CD4-positive, alpha-beta T cell (primary cell): ENCODE data around the gene GALNT12. TPM values are rescaled to one million over a fixed set of nuclear protein-coding genes. Genes with fewer than 3 reads are reported as not detected.

ENCODE experiments used
- ATAC-seq: fragments of 200-7000 bp; cut with Tn5 transposase; one replicate; pipeline ENCODE4 v1.10.0; 2022; ENCODE audit warnings: mild to moderate bottlenecking; ENCODE audit not compliant: poor library complexity
- CTCF ChIA-PET: fragments of 350-600 bp; sonication (Branson Sonifier 250); formaldehyde crosslinking; loops from one replicate; lab custom pipeline; 2021; ENCODE audit warnings: antibody characterized with exemption, inconsistent platforms; lab: Charles Lee
- POLR2A ChIA-PET: fragments of 350-600 bp; sonication (Branson Sonifier 250); formaldehyde crosslinking; loops from one replicate; lab custom pipeline; 2021; ENCODE audit warnings: antibody characterized with exemption, inconsistent platforms; lab: Charles Lee
- DNase-seq, 14 experiments: peaks; one replicate each; pipeline ENCODE4 v3.0.0-alpha.2; 2013 to 2020; ENCODE audit warnings: mixed read lengths in 2 of 14
- H3K27ac ChIP-seq, 2 donors: one replicate each; pipeline versions ENCODE4 v1.5.1 to v1.7.0; 2013; ENCODE audit warnings: low read length in 2 of 2, low read depth in 1 of 2, mild to moderate bottlenecking in 1 of 2
- H3K27me3 ChIP-seq, 2 experiments: 1 replicate in 1 of 2; 2 replicates in 1 of 2; pipeline versions ENCODE4 v1.6.1 to v1.7.0; 2013; ENCODE audit warnings: low read length in 2 of 2, control low read depth in 1 of 2, mild to moderate bottlenecking in 1 of 2, moderate library complexity in 1 of 2; ENCODE audit not compliant: insufficient read depth in 2 of 2, control insufficient read depth in 1 of 2
- H3K36me3 ChIP-seq: one replicate; pipeline ENCODE4 v1.6.1; 2013; ENCODE audit warnings: low read length, control low read depth; ENCODE audit not compliant: insufficient read depth
- H3K4me1 ChIP-seq: one replicate; pipeline ENCODE4 v1.6.1; 2013; ENCODE audit warnings: low read length, control low read depth; ENCODE audit not compliant: insufficient read depth
- H3K4me3 ChIP-seq: one replicate; pipeline ENCODE4 v1.5.1; 2013; ENCODE audit warnings: mild to moderate bottlenecking, low read length, moderate library complexity
- H3K9me3 ChIP-seq, 2 experiments: 1 replicate in 1 of 2; 2 replicates in 1 of 2; pipeline versions ENCODE4 v1.6.1 to v1.7.0; 2013; ENCODE audit warnings: low read length in 2 of 2, mild to moderate bottlenecking in 2 of 2, control low read depth in 1 of 2, moderate library complexity in 1 of 2; ENCODE audit not compliant: control insufficient read depth in 1 of 2, insufficient read depth in 1 of 2
- H3K27ac Mint-ChIP-seq: one replicate; pipeline ENCODE4 v1.8.0; 2020; ENCODE audit warnings: mixed read lengths
- H3K27me3 Mint-ChIP-seq: one replicate; pipeline ENCODE4 v1.8.0; 2021; ENCODE audit warnings: mixed read lengths
- H3K36me3 Mint-ChIP-seq: one replicate; pipeline ENCODE4 v1.8.0; 2021; ENCODE audit warnings: low read depth, mixed read lengths
- H3K4me1 Mint-ChIP-seq: one replicate; pipeline ENCODE4 v1.8.0; 2021; ENCODE audit warnings: low read depth, mixed read lengths
- H3K4me3 Mint-ChIP-seq: one replicate; pipeline ENCODE4 v1.8.0; 2020; ENCODE audit warnings: mild to moderate bottlenecking, mixed read lengths
- H3K9me3 Mint-ChIP-seq: one replicate; pipeline ENCODE4 v1.8.0; 2020; ENCODE audit warnings: mixed read lengths
- intact Hi-C, 2 experiments: fragments of 100-400 bp; cut with DNase I in 1 of 2; cut with micrococcal nuclease in 1 of 2; formaldehyde crosslinking; loops; one replicate each; pipeline versions ENCODE4 v1.15.1 to v1.9.0; 2023 to 2025; cut with DNase I, micrococcal nuclease
- total RNA-seq, 174 experiments: library from RNA in 2 of 174; stranded (reverse) in 2 of 174; gene quantifications; one replicate each; pipeline ENCODE4 v1.2.3 and lab custom pipeline; 2021 to 2026
- TF ChIP-seq, protein P1 (sequence below): fragments of 200-600 bp; IDR thresholded peaks from one replicate; pipeline ENCODE4 v1.8.0; 2022; ENCODE audit warnings: antibody characterized with exemption, mild to moderate bottlenecking

Gene GALNT12
- total RNA-seq, 2 experiments from 2014 or later, result 8.7 to 11.5 TPM

DNA sequence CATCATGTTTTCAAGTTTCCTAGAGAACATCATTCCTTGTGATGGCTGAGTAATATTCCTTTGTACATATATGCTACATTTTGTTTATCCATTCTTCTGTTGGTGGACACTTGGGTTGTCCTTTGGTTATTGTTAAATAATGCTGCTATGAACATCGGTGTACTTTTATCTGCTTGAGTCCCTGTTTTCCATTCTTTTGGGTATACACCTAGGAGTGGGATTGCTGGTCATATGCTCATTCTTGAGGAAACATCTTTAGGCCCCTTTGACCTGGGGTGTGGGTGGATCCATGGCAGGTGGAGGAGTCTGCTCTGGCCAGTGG, 25.3 kb downstream of the GALNT12 start:
- H3K27me3 Mint-ChIP-seq, result no peaks in the 10 kb centered on the region
- ChIA-PET CTCF (no interaction called here), POLR2A (no interaction called here)
- no peak overlapping the region for H3K4me3 Mint-ChIP-seq
- H3K4me3 ChIP-seq, result no peak overlapping the region
- H3K27ac ChIP-seq, result no peak overlapping the region
- H3K4me1 ChIP-seq, result no peaks in the 10 kb centered on the region
- ATAC-seq (no peak), DNase-seq (no peak)
- peaks cover 10% of the 10 kb centered on the region for H3K36me3 ChIP-seq
- H3K36me3 Mint-ChIP-seq, result peaks cover 56% of the 10 kb centered on the region
- H3K9me3 ChIP-seq, result no peaks in the 10 kb centered on the region
- no peaks in the 10 kb centered on the region for H3K9me3 Mint-ChIP-seq
- H3K27me3 ChIP-seq, result no peaks in the 10 kb centered on the region
- H3K27ac Mint-ChIP-seq, result no peak overlapping the region
- intact Hi-C loops, result no loop called here
- TF ChIP-seq, protein P1, sequence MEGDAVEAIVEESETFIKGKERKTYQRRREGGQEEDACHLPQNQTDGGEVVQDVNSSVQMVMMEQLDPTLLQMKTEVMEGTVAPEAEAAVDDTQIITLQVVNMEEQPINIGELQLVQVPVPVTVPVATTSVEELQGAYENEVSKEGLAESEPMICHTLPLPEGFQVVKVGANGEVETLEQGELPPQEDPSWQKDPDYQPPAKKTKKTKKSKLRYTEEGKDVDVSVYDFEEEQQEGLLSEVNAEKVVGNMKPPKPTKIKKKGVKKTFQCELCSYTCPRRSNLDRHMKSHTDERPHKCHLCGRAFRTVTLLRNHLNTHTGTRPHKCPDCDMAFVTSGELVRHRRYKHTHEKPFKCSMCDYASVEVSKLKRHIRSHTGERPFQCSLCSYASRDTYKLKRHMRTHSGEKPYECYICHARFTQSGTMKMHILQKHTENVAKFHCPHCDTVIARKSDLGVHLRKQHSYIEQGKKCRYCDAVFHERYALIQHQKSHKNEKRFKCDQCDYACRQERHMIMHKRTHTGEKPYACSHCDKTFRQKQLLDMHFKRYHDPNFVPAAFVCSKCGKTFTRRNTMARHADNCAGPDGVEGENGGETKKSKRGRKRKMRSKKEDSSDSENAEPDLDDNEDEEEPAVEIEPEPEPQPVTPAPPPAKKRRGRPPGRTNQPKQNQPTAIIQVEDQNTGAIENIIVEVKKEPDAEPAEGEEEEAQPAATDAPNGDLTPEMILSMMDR, result no peak
- no peaks in the 10 kb centered on the region for H3K4me1 Mint-ChIP-seq

DNA sequence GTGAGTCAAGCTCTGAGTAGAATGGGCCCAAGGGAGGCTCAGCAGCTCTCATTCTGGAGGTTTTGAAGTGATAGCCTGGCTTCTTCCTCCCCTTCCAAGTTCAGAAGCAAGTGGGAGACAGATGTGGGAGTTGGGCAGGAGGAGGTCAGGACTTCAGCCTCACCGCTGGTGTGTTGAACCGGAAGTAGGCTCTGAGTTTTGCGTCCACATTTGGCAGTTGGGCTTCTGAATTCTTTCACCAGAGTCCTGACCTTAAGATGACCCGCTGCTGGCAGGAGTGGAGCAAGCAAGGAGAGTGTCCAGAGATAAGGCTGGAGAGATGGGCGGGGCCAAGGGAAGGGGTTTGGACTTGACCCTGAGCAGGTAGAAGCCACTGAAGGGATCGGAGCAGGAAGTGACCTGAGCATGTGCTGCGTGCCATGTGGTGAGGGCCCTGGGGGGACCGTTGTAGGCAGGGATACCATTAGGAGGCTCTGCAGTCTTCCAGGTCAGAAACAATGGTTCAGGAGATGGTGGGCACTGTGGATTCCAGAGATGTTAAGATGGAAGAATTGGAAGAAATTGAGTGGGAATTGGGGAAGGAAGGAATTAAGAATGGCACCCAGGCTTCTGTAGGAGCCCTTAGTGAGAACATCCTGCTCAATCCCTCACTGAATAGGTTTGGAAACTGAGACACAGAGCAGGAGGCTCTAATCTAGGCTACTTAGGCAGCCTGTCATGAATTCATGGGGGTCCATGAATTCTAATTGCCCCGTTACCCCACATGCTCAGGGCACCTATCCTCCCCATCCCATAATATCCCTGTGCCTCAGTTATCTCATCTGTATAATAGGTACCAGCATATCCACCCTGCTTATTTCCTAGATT, 25.9 kb downstream of the GALNT12 start:
- Histone ChIP-seq H3K4me1 (no peaks in the 10 kb centered on the region), H3K36me3 (peaks cover 14% of the 10 kb centered on the region), H3K27me3 (no peaks in the 10 kb centered on the region), H3K4me3 (no peak overlapping the region), H3K27ac (no peak overlapping the region), H3K9me3 (no peaks in the 10 kb centered on the region)
- ATAC-seq (no peak), DNase-seq (no peak)
- Mint-ChIP-seq H3K4me1 (no peaks in the 10 kb centered on the region), H3K9me3 (no peaks in the 10 kb centered on the region), H3K27ac (no peak overlapping the region), H3K4me3 (no peak overlapping the region), H3K27me3 (no peaks in the 10 kb centered on the region), H3K36me3 (peaks cover 55% of the 10 kb centered on the region)
- TF ChIP-seq, protein P1, result no peak
- intact Hi-C loops, result no loop called here
- ChIA-PET POLR2A (no interaction called here), CTCF (no interaction called here)

DNA sequence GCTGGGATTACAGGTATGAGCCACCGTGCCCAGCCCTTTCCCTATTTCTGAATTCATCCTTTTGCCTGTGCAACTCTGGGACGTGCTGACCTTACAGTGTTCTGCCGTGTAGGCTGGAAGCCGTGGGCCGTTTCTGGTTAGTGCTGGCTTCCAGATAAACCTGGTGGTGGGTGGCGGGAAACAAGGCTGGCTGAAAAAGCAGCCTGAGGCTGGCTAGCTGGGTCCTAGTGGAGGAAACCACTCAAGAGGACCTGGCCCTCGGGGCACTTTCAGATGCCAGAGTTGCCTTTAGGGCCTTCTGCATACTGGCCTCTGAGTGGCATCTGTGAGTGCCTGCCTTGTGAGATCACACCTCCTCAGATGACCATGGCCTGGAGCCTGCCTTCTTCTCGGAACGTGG, 26.9 kb downstream of the GALNT12 start:
- peaks cover 61% of the 10 kb centered on the region for H3K36me3 Mint-ChIP-seq
- no peaks in the 10 kb centered on the region for H3K9me3 ChIP-seq
- no peak for DNase-seq
- H3K4me3 Mint-ChIP-seq, result no peak overlapping the region
- TF ChIP-seq, protein P1, result no peak
- no peaks in the 10 kb centered on the region for H3K27me3 ChIP-seq
- H3K4me1 ChIP-seq, result no peaks in the 10 kb centered on the region
- ChIA-PET CTCF (no interaction called here), POLR2A (no interaction called here)
- H3K27me3 Mint-ChIP-seq, result no peaks in the 10 kb centered on the region
- intact Hi-C loops, result no loop called here
- peaks cover 14% of the 10 kb centered on the region for H3K36me3 ChIP-seq
- H3K4me3 ChIP-seq, result no peak overlapping the region
- no peaks in the 10 kb centered on the region for H3K9me3 Mint-ChIP-seq
- H3K27ac Mint-ChIP-seq, result no peak overlapping the region
- no peak for ATAC-seq
- no peak overlapping the region for H3K27ac ChIP-seq
- no peaks in the 10 kb centered on the region for H3K4me1 Mint-ChIP-seq
